Stimulated activated CD8-positive, alpha-beta memory T cell treated with anti-CD3 and anti-CD28 coated beads, Interleukin-12 subunit alpha, Interleukin-12 subunit beta, amount 100 ng/mL, for 4 hours (primary cell): ENCODE data around the gene FYB2.

ENCODE experiments used
- DNase-seq: peaks from one replicate; pipeline ENCODE4 v3.0.0-alpha.2; 2020; ENCODE audit warnings: low read depth

Gene FYB2

DNA sequence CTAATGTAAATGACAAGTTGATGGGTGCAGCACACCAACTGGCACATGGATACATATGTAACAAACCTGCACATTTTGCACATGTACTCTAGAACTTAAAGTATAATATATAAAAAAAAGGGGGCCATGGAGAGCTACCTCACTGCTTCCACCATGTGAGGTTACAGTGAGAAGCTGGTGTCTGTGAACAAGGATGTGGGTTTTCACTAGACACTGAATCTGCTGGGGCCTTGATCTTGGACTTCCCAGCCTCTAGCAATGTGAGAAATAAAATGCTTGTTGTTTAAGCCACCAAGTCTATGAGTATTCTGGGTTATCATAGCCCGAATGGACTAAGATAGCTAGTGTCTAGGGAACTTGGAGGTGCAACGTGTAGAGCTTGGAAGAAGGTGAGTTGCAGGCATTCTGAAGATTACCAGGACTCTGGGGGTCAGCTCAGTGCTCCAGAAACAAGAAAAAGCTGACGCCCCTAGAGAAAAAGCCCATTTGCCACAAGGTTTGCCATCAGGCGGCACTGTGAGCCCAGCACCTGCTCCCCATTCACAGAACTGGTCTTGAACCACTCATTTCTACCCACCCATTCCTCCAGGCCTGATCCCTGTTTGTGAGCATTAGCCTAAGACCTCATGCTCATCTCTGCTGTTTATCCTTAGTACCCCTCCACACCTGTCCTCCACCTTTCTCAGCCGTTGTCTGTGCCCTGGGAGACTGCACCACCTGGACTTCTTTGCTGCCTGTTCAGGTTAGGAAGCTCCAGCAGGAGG lies 15.1 kb upstream of the FYB2 start:
- DNase-seq: no peak

DNA sequence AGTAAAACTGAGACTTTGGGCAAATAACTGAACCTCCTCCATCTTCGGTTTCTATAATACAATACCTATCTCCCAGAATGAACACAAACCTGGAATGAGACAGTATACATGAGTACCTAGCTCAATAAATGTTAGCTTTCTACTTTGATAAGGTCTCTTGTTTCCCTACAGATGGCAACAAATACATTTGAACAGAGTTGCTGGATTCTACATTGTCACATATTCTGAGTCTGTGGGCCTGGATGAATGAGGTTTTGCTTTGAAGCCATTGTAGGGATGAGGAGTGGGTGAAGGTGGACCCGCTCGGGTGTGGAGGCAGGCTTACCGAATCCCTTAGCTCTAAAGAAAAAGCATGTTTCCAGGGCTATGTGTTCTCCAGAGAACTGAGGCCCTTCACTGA lies 13.9 kb upstream of the FYB2 start:
- no peak for DNase-seq

DNA sequence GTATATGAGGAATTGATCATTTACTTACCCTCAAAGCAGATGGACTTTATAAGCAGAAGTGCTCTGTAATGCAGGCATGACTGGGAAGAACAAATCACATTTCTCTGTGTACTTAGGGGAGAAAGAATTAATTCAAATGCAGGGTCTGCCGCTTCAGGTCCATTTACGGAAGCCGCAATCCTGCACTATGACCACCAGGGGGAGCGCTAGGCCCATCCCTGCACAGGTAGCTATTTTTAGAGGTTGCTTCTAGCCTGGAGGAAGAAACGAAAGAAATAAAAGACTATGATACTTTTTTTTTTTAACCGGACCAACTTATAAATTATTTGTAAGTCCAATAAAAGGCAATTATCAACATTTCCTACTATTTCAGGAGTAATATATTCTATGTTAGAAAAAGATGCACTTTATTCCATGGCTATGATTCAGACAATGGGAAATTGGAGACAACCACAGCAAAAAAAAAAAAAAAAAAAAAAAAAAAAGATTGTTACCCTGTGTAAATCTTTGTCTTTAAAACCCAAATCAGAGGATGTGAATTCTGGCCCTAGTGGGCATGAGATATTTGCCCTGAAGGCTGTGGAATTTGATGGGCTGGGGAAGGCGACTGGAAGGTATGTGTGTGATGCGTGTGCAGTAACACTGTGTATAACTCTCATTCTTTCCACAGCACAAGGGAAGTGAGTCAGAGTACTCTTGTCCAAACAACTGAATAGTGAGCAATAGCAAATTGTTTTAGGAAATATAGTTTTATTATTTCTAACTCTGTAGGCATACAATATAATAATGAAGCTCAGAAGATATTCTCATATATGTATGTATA lies 12.9 kb upstream of the FYB2 start:
- peak; percentile 33 for DNase-seq

DNA sequence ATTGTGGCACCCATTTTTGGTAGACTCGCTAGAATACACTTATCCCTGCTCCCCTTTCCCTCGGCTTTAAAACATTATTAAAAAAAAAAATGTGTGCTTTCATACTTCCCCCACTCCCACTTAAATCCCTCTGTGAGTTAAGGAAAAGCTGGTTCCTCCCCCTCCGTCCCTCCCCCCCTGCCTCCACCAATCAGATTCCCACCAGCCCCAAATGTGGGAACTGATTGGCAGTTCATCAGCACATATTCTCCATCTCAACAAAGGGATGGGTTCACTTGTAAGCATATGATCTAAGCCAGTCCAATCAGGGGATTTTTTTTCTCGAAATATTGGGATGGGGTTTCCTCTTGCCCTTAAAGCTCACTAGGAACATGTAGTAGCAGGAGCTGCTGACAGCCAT lies 10.8 kb upstream of the FYB2 start:
- DNase-seq: no peak

DNA sequence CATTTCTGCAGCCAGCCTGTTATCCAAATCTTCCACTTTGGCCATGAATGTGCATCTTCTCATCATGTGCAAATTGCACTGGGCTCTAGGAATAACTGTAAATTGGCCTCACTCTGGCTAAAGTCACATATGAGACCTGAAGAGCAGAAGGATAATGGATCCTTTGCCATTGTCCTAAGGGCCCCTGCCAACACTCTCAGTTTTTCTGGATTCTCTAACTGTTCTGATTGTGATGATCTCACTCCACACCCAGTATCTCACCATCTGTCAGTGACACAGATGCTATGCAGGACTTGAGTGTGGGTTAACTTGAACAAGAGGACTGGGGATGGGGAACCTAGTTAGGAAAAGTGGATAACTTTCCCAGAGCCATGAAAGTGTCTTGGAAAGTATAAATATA lies 8.5 kb upstream of the FYB2 start:
- DNase-seq: no peak

DNA sequence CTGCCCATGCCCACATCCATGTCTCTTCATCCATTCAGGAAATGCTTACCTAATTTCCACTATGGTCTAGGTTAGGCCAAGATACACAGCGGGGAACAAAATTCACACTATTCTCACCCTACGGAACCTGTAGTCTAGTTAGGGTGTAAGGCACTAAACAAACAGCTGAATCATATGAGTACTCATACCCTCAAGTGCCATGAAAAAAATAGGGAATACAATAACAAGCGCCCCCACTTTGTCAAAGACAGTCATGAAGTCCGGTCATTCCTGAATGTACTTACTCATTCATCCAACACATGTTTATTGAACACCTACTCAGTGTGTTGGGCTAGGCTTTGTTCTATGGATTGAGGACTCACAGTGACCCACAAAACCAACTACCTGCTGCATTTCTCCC lies 6.2 kb upstream of the FYB2 start:
- DNase-seq: no peak

DNA sequence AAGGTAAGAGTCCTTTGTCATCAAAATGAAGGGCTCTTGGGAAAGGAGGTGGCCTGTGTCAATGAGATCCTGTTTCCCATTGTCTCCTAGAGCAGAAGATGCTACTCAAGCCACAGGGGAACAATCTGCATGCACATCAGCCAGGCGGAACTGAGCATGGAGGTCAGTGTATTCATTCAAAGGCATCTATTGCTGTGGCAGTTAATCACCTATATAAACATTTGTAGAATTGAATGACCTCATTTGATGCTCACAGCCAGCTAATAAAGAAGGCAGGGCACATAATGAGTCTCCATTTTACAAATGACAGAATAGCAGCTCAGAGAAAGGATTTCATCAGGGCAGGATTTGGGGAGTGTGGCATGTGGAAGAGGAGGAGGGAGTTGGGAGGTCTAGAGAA lies 5.7 kb upstream of the FYB2 start:
- no peak for DNase-seq

DNA sequence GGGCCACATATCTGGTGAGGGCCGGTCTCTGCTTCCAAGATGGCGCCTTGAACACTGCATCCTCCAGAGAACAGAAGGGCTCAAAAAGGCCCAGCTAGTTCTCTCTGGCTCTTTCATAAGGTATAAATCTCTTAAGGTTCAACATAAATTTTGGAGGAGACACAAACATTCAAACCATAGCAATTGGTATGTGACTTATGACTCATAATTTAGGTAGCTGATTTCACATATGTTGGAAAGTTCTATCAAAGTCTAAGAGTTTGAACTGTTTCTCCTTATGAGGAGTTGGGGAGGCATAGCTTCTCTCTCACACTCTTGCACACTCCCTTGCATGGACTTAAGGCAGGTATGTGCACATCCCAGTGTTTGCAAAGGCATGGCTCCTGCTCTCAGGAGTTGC lies 5.1 kb upstream of the FYB2 start:
- no peak for DNase-seq

DNA sequence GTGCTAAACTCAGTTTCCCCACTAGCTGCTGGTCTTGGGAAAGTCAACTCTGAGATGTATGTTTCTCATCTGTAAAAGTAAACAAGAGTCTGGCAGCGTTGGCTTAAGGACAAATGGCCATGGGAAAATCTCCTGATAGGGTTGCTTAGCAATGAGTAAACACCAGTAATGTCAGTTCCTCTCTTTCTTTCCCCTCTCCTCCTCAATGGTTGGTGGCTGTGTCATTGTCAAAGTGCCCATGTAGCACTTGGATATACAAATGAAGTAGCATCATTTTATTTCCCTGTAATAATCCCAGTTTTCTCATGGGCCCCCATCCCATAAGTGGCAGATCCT lies 2.2 kb upstream of the FYB2 start:
- DNase-seq: no peak

DNA sequence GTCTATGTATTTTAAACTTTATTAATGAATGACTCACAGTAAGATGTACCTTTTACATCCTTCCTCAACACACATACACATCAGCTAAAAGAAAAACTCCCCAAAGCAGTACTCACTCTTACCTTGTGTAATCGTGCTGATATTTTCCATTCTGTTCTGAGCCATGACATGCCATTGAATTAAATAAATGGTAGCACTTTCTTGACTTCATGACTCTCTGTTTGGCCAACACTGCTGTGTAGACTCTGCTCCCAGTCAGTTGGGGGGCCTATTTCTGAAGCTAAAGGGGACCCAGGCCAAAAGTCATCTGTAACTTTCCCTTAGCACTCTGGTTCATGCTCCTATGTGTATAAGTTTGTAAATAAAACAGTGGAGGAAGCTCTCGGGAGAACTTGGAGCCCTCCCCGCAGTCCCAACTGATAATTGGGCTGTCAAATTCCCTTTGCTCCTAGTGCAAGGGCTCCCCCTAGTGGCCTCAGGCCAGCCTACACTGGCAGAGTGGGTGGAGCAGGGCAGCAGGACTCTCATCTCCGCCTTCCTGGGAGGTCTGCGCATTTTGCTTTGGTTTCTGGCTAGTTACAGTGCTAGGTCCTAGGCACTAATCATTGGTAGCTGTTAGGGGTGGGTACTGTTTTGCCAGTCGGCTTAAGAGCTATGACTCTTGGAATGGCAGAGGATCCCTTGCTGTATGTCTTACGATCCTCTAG lies 1.7 kb upstream of the FYB2 start:
- DNase-seq: peak; percentile 15

DNA sequence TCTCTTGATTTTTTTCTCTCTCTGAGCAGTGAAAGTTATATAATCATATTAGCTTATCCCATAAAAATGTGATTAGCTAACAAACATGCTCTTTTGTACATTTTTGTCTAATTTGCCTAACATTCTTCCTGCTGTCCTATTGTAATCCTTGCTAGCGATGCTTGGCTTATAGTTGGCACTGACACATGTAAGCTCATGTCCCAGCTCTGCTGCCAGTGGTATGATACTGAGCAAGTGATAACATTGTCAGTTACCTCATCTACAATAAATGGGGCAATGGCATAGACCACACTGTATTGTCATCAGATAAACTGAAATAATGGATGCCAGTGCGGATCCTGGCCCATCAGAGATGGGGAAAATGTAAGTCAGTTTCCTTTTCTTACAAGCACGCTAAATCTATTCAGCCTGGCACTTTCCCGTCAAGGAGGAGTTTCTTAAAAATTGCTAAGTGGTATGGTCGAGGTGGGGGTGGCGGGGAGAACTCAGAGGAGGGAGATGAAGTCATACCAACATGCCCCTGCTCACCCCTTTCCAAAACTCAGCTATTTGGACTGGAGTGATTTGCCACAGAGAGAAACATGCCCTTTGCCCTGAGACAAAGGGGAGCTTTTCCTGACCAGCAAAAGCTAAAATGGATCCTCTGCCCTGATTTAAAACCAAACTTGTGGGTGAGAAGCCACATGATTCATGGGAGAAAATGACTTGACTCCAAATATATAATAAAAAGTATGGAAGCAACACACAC lies 1.3 kb downstream of the FYB2 start:
- DNase-seq: no peak

DNA sequence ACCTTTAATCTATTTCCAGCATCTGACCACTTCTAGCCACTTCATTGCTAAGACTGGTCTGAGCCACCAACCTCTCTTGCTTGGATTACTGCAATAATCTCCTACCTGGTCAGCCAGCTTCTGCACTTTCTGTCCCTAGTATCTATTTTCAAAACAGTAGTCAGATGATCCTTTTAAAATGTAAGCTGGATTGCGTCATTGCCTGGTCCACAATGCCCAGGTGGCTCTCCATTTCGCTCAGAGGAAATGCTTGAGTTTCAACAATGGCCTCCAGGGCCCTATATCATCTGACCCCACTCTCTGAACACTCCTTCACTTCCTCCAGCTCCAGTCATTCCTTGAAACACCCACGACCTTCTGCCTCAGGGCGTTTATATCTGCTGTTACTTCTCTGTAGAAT lies 2.3 kb downstream of the FYB2 start:
- DNase-seq: no peak

DNA sequence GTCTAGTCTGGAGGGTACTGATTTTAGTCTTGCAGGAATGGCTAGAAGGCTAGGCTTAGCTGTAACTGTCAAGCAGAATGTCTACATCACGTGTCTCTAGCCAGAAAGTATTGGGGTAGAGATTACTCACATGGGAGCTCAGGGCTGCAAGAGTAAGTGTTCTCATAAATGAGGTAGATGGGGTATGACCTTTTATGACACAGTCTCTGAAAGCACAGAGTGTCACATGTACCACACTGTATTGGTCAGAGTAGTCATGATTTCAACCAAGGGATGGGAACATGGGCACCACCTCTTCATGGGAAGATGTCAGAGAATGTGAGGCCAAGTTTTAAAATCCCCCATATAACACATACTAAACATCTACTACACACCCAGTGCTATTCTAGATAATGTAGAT lies 2.9 kb downstream of the FYB2 start:
- no peak for DNase-seq

DNA sequence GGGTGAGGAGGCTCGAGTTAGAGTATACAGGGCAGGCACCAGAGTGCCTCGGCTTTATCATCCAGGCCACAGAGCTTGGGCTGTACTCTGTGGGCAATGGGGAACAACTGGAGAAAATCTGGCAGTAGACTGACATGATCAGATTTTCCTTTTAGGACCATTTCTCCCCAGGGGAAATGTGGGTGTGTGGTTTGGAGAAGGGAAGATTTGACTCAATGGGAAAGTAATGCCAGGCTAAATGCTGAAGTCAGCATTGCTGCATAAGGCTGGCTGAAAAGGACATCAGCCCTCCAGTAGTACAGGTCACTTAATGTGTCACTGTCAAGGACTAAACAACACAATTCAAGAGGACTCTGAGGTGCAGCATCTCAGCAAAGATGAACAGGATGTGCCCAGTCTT lies 5.0 kb downstream of the FYB2 start:
- DNase-seq: no peak

DNA sequence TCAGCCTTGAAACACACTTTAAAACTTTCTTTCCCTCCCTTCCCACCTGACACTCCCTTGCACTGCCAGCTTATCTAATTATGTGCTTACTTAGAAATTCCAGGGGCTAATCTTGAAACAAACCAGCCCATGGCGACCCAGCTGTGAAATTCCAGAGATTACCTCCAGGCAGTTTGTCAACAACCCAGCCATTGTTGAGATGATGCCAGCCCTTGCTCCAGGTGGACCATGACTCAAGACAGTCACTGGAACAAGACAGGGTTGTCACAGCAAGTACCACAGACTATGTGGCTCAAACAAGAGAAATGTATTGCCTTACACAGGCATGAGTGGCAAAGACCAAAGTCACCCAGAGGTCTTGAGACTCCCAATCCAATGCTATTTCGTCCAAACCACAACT lies 7.9 kb downstream of the FYB2 start:
- DNase-seq: no peak

DNA sequence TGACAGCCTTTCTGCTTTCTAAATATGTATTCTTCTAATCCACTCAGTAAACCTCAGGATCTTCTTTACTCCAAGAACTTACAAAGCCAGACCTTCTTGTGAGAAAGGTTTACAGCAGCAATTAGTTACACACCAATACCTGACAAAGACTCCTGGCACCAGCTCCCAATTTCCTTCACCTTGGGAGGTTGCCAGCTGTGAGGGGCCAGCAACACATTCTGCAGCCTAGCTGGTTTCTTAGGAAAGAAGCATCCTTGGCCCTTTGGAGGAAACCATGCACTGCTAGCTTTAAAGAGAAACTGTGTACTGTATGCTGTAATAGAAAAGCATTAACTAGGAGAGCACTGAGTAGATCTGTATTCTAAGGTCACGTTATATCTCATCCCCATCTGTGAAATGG lies 10.8 kb downstream of the FYB2 start:
- no peak for DNase-seq

DNA sequence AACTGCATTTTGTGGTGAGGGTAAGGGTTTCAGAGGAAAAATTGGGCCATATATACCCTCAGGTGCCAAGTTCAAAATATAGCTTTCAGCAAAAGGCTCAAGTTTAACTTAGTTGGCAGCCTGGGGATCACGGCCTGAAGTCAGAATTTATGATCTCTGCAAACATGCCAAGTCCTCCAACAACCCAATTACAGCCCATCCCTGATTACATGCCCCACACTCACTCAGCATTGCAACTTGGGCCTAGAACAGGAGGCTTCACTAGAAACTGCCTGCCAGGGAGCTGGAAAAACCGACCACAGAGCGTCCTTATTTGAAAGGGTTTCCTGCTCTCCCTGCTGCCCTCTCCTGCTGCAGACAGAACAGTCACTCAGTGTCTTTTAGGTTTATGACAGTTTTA lies 12.4 kb downstream of the FYB2 start:
- DNase-seq: no peak

DNA sequence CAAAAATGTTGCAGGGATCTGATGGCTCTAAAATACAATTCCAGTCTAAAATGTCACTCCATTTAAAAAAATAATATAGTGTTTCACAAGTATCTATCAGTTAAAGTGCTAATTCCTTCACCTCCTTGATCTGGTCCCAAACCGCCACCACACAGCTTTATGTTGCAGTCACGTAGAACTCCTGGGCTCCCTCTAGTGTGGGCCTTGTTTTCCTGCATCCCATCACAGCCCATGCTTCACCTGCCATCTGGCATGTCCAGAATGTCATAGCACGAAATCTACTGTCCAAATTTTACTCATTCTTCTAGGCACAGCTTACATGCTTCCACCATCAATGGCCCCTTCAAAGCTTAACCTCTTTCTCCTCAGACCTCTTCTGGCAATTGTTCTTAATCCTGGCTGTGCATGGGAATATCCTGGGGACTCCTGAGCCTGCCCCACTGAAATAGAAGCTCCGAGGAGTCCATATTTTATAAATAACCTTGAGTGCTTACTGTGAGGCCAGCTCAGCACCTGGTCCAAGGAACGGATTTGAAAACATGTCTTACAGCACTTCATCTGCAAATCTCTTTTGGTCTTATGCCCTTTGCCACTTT lies 15.5 kb downstream of the FYB2 start:
- DNase-seq: no peak

DNA sequence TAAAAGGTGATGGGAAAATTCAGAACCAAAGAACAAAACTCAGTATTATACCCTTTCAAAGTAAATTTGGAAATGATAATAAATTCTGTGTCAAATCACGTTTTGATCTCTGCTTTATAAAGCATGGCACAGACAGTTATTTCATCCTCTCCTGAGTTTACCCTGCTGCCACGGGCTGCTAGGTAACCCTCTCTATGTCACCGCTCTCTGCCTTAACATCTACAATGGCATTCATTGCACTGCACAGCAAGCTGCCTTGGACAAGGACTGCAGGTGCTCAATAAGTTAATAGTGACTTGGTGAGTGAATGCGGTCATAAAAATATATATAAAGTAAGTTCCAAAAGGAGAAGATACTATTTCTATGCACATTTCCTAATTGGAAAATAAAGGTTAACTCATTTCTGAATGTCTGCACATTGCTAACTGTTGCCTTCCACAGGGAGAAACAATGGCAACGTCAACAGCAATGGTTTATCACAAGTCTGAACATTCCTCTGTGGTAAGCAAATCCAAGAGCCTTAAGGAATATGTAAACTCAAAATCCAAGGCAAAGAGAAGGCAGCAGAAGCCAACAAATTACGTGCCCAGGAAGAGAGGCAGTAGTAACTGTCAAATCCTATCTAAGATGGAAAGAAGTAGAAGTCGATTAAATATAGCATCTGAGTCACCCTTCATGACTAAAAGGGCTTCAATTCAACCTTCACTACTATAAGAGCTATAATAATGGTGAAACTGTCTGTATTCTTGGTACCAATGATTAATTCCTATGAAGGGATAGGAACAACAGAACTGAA lies 19.4 kb downstream of the FYB2 start:
- no peak for DNase-seq

DNA sequence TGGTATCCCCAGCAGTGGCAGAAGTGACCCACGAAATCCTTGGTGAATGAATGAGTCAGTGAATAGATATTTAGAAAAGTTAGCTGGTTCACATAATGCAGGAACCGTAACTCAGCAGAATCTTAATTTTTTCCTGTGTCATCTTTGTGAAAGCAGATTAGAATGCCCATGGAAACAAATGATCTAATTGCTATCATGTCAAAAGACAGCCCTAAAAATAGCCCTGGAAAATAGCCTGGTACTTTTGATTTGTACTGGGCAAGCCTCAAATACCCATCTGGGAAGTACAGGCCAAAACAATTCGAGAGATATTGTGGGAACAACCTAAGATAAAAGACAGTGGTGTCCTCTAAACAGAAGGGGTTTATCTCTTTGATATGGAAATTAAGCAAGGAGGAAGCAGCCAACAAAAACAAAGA lies 21.1 kb downstream of the FYB2 start:
- no peak for DNase-seq

DNA sequence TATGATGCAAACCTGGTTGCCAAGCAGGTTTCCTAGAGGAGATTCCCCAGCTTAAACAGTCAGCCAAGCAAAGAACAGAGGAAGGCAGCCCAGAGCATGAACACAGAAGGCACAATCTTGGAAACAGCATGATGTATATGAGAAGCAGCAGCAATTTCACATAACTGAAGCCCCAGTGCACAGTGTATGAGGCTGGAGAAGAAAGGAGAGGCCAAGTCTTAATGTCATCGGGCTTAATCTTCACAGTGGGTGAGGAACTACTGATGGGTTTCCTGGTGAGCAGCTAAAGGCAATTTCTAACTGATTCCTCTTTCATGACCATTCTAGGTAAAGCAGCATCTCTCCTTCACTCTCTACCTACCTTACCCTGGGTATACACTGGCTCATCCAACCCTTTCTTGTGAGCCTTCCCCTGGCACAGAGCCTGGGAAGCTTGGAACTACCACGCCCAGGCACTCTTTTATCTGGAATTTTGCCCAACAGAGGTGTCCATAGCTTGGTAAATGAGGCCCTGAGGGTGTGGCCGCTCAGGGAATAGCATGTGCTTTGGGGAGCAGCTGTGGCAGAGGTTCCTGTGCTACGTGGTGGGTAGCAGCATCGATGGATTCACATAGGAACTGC lies 22.0 kb downstream of the FYB2 start:
- no peak for DNase-seq
